T-helper 2 cell treated with Interferon-gamma antibody and Interleukin-4, amounts not matched to agents 100 ng/mL and 5 ng/mL, for 36 hours (primary cell): Measurements from ENCODE around the gene MOV10L1. TPM values are rescaled to one million over a fixed set of nuclear protein-coding genes. Genes with fewer than 3 reads are reported as not detected.

ENCODE experiments used
- intact Hi-C: fragments of 100-400 bp; cut with micrococcal nuclease; formaldehyde crosslinking; loops from one replicate; pipeline ENCODE4 v1.15.1; 2023
- total RNA-seq: library from RNA; stranded (reverse); gene quantifications from 2 replicates; pipeline ENCODE4 v1.2.3, GENCODE V29; 2022

Gene MOV10L1
- total RNA-seq, 1 donor from 2014 or later: not detected

- intact Hi-C loops: no loop called here
Observed at GRCh38 chr22:50104141-50104544, 14.3 kb downstream of the MOV10L1 start.

DNA sequence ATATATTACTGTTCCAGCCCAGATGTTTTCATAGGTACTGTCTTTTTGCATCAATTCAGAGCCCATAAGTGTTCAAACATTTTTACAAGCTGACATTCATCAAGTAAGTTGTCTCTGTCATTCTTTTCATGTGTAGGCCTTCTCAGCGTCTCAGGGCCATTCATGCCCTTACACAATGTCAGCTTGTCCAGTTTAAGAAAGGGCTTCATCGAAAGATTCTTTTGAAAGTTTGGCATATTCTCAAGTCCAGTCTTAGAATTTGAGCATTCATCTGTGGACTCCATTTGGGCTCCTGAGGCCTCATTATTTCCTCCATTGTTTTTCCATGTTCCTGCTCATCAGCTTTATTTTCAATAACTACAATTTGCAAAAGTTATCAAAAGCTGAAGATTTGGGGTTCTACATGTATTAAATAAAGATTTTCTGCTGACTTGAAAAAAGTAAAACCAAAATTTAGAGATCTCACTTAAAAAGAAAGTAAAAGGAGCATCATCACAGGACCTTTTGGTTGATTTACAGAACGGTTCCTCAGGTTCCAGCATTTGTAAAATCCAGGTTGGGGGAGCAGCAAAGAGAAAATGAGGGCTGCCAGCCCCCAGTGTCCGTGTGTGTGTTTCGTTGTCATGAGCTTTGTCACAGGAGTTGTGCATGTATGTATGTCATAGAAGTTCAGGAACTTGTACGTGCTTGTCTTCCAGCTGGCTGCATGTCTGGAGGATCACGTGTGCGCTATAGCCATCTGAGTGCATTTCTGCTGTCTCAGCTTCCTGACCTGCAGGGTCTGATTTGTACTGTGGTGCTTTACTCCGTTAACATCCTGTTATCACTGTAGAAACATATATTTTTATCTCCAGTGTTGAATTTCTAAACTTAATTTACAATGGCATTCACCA is 15.6 kb downstream of the MOV10L1 start:
- intact Hi-C loops: no loop called here

DNA sequence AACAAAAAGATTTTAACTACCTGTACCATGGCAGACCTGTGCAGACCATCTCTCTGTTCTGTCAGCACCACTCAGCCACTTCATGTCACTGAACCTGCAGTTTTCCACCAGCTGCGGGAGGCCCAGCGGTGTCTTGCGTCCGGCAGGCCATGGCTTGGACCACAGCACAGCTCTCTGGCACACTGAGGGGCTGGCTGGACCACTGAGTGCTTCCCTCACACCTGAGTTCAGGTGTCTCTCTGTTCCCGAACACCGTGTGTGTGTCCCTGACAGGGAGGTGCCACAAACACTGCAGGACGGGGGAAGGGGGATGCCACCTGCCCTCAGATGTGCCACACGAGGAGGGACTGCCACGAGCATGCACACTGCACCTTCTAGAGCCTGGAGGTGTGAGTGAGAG is 17.7 kb downstream of the MOV10L1 start:
- intact Hi-C loops: no loop called here

GRCh38 chr22:50111056-50111455 is 21.2 kb downstream of the MOV10L1 start:
- intact Hi-C loops: no loop called here

GRCh38 chr22:50112151-50113118 is 22.6 kb downstream of the MOV10L1 start:
- intact Hi-C loops: no loop called here

DNA sequence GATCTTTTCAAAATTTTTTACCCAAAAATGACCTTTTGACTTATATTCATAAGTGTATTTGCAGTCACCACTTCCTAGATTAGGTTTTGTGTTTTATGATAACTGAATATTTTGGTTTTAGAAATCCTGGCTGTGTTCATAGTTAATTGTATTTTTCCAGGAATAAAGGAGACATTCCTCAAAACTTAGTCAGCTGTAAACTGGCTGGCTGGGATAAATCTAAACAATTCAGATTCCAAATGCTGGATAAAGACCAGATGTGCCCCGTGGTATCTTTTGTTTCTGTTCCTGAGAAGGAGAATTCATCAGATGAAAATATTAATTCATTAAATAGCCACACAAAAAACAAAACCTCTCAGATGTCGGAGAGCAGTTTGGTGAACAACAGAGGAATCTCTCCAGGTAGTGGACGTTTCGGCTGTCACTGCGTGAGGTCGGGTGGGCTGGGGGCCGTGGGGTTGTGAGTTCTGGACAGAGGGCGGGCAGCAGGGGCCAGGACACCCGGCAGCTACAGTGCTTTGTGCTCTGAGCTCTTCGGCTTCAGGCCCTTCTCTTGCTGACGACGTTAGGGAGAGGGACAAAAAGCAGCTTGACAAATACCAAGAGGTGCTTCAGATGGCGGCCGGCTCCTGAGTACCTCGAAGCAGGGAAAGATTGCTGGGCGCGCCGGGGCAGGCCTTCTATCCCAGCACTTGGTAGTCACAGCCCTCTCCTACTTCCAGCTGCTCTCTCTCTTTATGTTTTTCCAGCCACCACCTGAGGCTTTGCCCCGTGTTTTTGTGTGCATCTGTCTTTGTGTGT is 24.6 kb downstream of the MOV10L1 start:
- intact Hi-C loops: no loop called here

DNA sequence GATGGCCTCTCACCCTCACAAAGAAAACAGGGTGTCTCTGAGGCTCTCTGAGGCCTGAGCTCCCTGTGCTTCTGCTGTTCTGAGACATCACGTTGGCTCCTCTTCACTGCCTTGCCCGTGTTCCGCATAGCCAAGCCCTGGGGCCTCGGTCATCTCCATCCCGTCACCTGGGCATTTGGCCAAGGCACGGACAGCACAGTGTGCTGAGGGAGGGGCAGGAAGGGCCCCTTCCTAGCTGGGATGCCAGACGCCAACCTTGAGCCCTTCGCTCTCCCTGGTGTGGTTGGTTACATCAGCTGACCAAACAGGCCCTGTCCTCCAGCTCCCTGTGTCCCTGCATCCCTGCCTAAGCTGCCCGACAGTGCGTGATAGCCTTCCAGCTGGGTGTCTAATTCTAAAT is 25.9 kb downstream of the MOV10L1 start:
- intact Hi-C loops: no loop called here

- intact Hi-C loops: no loop called here
Observed at GRCh38 chr22:50117168-50117762, 27.5 kb downstream of the MOV10L1 start.

GRCh38 chr22:50118129-50118528 is 28.3 kb downstream of the MOV10L1 start:
- intact Hi-C loops: no loop called here

GRCh38 chr22:50118557-50119168 is 28.9 kb downstream of the MOV10L1 start:
- intact Hi-C loops: no loop called here

DNA sequence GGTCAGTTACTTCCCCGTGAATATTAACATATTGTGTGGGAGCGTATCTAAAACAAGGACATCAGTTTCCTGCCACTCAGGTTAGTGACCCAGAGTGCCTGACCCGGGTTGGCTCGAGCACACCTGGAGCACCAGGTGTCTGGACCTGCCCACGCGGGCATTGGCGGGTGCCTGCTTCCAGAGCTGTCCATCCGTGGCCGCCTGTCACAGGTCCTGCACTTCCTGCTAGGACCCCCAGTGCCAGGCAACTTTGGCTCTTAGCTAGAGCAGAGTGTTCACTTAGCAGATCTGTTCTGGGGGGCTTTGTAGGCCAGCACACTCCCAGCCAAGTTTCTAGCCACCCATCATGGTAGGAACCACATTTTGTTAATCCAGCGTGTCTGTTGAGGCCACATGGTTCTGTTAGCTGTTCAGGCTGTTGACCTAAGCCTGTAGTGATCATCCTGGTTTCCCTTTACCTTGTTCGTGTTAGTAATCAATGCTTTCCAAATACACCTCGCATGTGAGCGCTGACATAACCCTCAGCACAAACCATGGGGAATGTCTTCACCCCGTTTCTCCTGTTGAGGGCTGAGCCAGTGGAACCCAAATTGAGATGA is 29.5 kb downstream of the MOV10L1 start:
- intact Hi-C loops: no loop called here

GRCh38 chr22:50119768-50120251 is 30.0 kb downstream of the MOV10L1 start:
- intact Hi-C loops: no loop called here

- intact Hi-C loops: no loop called here
Observed at GRCh38 chr22:50121202-50121740, 31.5 kb downstream of the MOV10L1 start.

DNA sequence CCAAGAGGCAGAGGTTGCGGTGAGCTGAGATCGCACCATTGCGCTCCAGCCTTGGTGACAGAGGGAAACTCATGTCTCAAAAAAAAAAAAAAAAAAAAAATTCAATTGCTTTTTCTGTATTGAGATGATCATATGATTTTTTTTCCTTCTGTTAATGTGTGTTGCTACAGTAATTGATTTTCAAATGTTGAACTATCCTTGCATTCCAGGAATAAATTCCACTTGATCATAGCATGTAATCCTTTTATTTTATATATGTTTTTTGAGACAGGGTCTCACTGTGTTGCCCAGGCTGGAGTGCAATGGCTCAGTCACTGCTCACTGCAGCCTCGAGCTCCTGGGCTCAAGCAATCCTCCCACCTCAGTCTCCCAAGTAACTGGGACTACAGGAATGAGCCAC is 33.3 kb downstream of the MOV10L1 start:
- intact Hi-C loops: no loop called here

DNA sequence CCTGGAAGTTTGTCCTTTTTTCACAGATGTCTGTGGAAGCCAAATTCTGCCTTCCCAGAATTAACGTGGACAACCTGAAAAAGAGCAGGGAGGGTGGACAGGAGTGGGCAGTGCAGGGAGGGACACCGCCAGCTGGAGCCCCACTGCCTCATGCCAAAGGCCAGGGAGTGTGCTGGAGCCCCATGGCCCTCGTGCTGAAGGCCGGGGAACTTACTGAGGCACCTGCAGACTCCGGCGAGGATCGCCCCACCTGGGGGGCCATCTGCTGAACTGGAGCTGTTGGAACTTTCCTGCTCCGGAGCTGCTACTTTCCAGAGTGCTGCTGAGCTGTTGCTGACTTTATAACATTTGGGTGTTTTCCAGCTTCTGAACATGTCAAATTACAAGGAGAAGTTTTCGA is 35.2 kb downstream of the MOV10L1 start:
- intact Hi-C loops: no loop called here

GRCh38 chr22:50129121-50129736 is 39.4 kb downstream of the MOV10L1 start:
- intact Hi-C loops: no loop called here

GRCh38 chr22:50131894-50132293 is 42.1 kb downstream of the MOV10L1 start:
- intact Hi-C loops: no loop called here

- intact Hi-C loops: no loop called here
Observed at GRCh38 chr22:50134481-50134880, 44.7 kb downstream of the MOV10L1 start.

GRCh38 chr22:50136581-50137015 is 46.8 kb downstream of the MOV10L1 start:
- intact Hi-C loops: no loop called here
